Activated CD4-positive, alpha-beta T cell treated with anti-CD3 and anti-CD28 coated beads for 1 hour (primary cell): ENCODE measurements around the gene PIP4K2B.

ENCODE experiments used
- DNase-seq: peaks from one replicate; pipeline ENCODE4 v3.0.0-alpha.2; 2020

PIP4K2B gene

GRCh38 chr17:38777641-38778250 lies 21.6 kb downstream of the PIP4K2B start:
- no peak for DNase-seq

- no peak for DNase-seq
These were observed 26.1 kb downstream of the PIP4K2B start for GRCh38 chr17:38773258-38773657.

GRCh38 chr17:38768417-38768816 lies 30.9 kb downstream of the PIP4K2B start:
- no peak for DNase-seq

- no peak for DNase-seq
These were observed 33.0 kb downstream of the PIP4K2B start for GRCh38 chr17:38766341-38766740.

GRCh38 chr17:38762231-38762630 lies 37.1 kb downstream of the PIP4K2B start:
- no peak for DNase-seq

GRCh38 chr17:38761612-38762011 lies 37.7 kb downstream of the PIP4K2B start:
- no peak for DNase-seq

- DNase-seq, result no peak
These were observed 46.3 kb downstream of the PIP4K2B start for GRCh38 chr17:38753071-38753506.

GRCh38 chr17:38752308-38753070 lies 46.9 kb downstream of the PIP4K2B start, which contains the start of gene PSMB3:
PSMB3 (plus strand) TSS chr17:38752741; CDS start chr17:38752827, 86 bp downstream.
- peak; percentile 92 for DNase-seq

- DNase-seq, result peak; percentile 77
These were observed 47.5 kb downstream of the PIP4K2B start for GRCh38 chr17:38751808-38752307.

- no peak for DNase-seq
These were observed 48.1 kb downstream of the PIP4K2B start for GRCh38 chr17:38751144-38751807.

GRCh38 chr17:38750312-38751121 lies 48.8 kb downstream of the PIP4K2B start:
- DNase-seq, result no peak

GRCh38 chr17:38750044-38750311 lies 49.4 kb downstream of the PIP4K2B start:
- DNase-seq, result no peak

GRCh38 chr17:38749223-38750043 lies 49.9 kb downstream of the PIP4K2B start:
- no peak for DNase-seq

GRCh38 chr17:38748892-38749222 lies 50.5 kb downstream of the PIP4K2B start:
- DNase-seq, result no peak

- no peak for DNase-seq
These were observed 51.0 kb downstream of the PIP4K2B start, which contains the start of gene PCGF2 for GRCh38 chr17:38748149-38748891. PCGF2 (minus strand) TSS chr17:38748336; CDS start chr17:38740402, 7,934 bp downstream.

GRCh38 chr17:38747463-38748148 lies 51.8 kb downstream of the PIP4K2B start:
- no peak for DNase-seq

GRCh38 chr17:38746849-38747462 lies 52.4 kb downstream of the PIP4K2B start:
- DNase-seq, result no peak

GRCh38 chr17:38746004-38746848 lies 53.1 kb downstream of the PIP4K2B start:
- DNase-seq, result no peak

- no peak for DNase-seq
These were observed 53.8 kb downstream of the PIP4K2B start for GRCh38 chr17:38745545-38745944.
